Measurements from ENCODE around the gene UBAP2. TPM values are rescaled to one million over a fixed set of nuclear protein-coding genes. Genes with fewer than 3 reads are reported as not detected.

Gene UBAP2
- polyA plus RNA-seq, 1 donor: 72.9 TPM

DNA sequence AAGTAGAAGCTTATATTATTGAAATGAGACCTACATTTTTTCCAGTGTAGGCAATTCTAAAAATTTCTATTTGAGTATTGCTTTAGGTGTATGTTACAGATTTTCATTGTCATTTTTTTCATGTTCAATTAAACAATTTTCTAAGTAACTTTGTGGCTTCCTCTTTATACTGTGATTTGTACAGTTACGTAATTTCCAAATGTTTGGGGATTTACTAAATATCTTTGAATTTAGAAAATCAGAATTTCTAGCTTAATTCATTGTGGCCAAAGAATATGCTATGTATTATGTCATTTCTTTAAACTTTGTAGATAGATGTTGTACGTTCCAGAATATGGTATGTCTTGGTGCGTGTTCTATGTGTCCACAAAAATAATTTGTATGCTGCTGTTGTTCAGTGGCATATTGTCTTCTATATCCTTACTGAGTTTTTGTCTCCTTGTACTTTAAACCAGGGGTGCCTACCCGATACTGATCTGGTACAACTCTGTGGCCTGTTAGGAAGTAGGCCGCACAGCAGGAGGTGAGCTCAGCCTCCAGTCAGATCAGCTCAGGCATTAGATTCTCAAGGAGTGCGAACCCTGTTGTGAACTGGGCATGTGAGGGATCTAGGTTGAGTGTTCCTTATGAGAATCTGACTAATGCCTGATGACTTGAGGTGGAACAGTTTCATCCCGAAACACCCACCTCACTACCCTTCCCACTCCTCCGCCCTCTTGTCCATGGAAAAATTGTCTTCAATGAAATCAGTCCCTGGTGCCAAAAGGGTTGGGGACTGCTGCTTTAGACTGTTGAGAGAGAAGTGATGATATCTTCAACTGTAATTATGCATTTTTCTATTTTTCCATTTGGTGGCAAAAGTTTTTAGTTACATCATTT is 168.2 kb downstream of the UBAP2 start:
- no peak for DNase-seq (ENCODE audit: low read depth)

DNA sequence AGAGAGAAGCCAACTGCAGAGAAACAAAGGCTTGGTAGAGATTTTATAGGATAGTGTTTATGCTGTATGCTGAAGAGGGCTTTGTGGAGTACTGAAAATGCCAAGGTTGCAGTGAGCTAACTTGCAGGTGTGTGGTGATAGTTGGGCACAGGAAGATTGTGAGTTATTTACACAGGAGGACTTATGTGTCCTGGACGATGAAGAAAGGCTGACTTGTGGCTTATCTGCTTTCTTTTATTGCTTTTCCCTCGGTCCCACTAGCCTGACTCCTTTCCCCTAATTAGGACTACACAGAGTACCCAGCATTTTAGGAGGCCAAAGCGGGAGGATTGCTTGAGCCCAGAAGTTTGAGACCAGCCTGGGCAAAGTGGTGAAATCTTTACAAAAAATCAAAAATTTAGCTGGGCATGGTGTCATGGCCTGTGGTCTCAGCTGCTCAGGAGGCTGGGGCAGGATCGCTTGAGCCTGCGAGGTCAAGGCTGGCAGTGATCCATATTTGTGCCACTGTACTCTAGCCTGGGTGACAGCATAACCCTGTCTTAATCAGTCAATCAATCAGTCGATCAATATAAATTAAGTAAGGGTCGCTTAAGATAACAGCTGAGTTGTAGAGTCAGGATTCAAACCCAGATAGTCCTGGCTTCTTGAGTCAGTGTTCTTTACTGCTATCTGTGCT is 169.9 kb downstream of the UBAP2 start:
- no peak for DNase-seq (ENCODE audit: low read depth)

- no peak for DNase-seq (ENCODE audit: low read depth)
Measured at GRCh38 chr9:33877727-33878489, 170.8 kb downstream of the UBAP2 start.

Other genes starting within 250 kb of the UBAP2 start
- 37.9 TPM for gene UBE2R2, start 231.7 kb downstream of the UBAP2 start, polyA plus RNA-seq (ENCODE audit: insufficient read length)
- gene DCAF12, start 77.8 kb upstream of the UBAP2 start, polyA plus RNA-seq (ENCODE audit: insufficient read length): 32.2 TPM
- gene UBAP1, start 130.2 kb upstream of the UBAP2 start, polyA plus RNA-seq (ENCODE audit: insufficient read length): 38.9 TPM

All from forelimb muscle (tissue), 1 donor.